Measurements from ENCODE around the gene DCAF15. TPM values are rescaled to one million over a fixed set of nuclear protein-coding genes. Genes with fewer than 3 reads are reported as not detected.
A peak's percentile ranks its signal among the peaks of the same experiment; 100 is the strongest.

DCAF15 gene
- total RNA-seq, 4 donors from 2014 or later = 5.3 to 20.8 (median 14.5) TPM

DNA sequence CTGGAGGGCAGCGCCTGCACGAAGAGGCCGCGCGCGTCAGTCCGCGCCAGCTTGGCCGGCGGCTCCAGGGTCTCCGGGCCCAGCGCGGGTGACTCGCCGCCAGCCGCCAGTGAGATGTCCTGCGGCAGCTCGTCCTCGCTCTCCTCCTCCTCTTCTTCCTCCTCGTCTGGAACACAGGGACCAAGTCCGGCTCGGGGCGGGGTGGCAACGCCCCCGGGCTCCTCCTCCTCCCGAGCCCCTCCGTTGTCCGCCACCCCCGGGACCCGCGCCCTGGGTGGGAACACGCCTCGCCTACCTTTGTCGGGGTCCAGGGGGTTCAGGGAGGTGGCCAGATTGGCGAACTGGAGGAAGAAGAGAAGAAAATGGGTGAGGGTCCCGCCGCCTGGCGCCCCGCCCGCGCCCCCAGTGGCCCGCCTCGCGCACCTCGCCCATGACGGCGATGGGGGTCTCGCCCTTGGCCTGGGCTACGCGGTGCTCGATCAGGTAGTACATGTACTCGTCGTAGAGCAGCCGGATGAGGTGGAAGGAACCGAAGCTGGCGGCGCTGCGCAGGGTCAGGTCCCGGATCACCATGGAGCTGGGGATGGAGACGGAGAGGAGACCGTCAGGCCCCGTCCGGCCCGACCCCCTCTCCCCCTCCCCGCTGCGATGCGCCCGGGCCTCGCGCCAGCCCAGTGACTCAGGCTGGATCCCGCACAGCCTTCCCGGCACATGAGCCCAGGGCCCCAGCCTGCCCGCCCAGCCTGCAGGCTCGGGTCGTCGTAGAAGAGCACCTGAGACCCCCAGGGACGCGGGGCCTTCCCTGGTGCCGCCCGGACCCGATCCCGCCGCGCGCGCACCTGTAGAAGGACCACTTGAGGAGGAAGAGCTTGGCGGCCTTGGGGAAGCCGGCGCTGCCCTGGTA lies 10.6 kb downstream of the DCAF15 start:
- peaks cover 0 to 20% (median 0%) of the 10 kb centered on the region in 3 donors for H3K4me1 ChIP-seq
- H3K36me3 ChIP-seq = peaks cover 0 to 98% of the 10 kb centered on the region in 2 donors
- ATAC-seq = peak; percentile 42
- H3K9me3 ChIP-seq = no peaks in the 10 kb centered on the region
- peak overlapping the region in 3 of 4 donors; percentile 13 to 66 (median 53) for H3K27ac ChIP-seq
- no peak for TF ChIP-seq EP300 (IDR thresholded peaks at IDR 0.05)
- no peak for TF ChIP-seq POLR2AphosphoS5 (IDR thresholded peaks at IDR 0.05)
- TF ChIP-seq, protein P1, sequence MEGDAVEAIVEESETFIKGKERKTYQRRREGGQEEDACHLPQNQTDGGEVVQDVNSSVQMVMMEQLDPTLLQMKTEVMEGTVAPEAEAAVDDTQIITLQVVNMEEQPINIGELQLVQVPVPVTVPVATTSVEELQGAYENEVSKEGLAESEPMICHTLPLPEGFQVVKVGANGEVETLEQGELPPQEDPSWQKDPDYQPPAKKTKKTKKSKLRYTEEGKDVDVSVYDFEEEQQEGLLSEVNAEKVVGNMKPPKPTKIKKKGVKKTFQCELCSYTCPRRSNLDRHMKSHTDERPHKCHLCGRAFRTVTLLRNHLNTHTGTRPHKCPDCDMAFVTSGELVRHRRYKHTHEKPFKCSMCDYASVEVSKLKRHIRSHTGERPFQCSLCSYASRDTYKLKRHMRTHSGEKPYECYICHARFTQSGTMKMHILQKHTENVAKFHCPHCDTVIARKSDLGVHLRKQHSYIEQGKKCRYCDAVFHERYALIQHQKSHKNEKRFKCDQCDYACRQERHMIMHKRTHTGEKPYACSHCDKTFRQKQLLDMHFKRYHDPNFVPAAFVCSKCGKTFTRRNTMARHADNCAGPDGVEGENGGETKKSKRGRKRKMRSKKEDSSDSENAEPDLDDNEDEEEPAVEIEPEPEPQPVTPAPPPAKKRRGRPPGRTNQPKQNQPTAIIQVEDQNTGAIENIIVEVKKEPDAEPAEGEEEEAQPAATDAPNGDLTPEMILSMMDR (IDR thresholded peaks at IDR 0.05) = no peak
- no peak for TF ChIP-seq POLR2A (IDR thresholded peaks at IDR 0.05)
- peak overlapping the region; percentile 17 to 48 for H3K4me3 ChIP-seq
- WGBS, 2 donors (ENCODE audit: low coverage in 1 of 2) = no CpG with 5 or more reads among the region's 89 CpGs
- H3K27me3 ChIP-seq = no peaks in the 10 kb centered on the region

DNA sequence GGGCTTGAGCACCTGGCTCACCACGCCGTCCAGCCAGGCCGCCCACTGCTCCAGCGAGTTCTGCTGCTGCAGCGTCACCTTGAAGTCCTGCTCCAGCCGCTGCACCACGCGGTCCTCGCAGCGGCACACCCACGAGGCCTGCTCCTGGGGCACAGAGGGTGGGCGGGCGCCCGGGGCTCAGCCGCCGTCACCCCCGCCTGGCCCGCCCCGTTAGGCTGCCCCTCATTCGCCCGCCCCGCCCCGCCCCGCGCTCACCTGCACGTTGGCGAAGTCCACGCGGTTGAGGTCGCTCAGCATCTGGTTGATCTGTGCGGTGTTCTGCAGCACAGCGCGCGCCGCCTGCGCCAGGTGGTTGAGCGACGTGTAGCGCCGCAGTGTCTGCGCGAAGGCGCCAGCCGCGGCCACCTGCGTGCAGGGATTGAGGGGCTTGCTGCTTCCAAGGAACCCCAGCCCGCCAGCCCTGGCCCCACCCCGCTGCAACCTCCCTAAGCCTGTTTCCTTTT lies 11.3 kb downstream of the DCAF15 start:
- TF ChIP-seq POLR2A (IDR thresholded peaks at IDR 0.05) = no peak
- TF ChIP-seq, protein P1 (IDR thresholded peaks at IDR 0.05) = no peak
- no peak for TF ChIP-seq POLR2AphosphoS5 (IDR thresholded peaks at IDR 0.05)
- TF ChIP-seq EP300 (IDR thresholded peaks at IDR 0.05) = no peak
- H3K27me3 ChIP-seq = no peaks in the 10 kb centered on the region
- peak overlapping the region in 1 of 2 donors; percentile 48 for H3K4me3 ChIP-seq
- peaks cover 0 to 20% (median 0%) of the 10 kb centered on the region in 3 donors for H3K4me1 ChIP-seq
- peak overlapping the region in 2 of 4 donors; percentile 53 to 66 for H3K27ac ChIP-seq
- 93 to 98% methylated on average over 3 to 8 of the region's 48 CpGs for WGBS, 2 donors (ENCODE audit: low coverage in 1 of 2)
- H3K9me3 ChIP-seq = no peaks in the 10 kb centered on the region
- peak; percentile 3 for ATAC-seq
- H3K36me3 ChIP-seq = peaks cover 0 to 98% of the 10 kb centered on the region in 2 donors

DNA sequence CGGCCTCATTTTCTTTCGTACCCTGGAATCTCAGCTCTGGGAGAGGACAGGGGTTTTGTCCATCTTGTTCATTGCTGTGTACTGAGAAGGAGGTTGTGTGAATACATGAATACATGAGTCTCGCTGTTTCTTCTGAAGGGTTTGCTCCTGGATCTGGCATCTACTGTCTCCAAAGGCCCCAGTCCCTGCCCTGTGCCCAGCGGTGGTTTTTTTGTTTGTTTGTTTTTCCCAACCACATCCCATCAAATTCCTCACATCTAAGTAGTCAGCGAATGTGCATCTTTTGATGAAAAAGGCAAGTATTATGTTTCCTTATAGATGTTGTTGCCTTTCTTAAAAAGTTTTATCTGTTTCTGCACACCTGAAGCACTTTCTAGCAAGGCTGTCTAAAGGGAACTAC lies 12.5 kb downstream of the DCAF15 start:
- no peaks in the 10 kb centered on the region for H3K9me3 ChIP-seq
- TF ChIP-seq, protein P1 (IDR thresholded peaks at IDR 0.05) = no peak
- TF ChIP-seq EP300 (IDR thresholded peaks at IDR 0.05) (no peak), POLR2AphosphoS5 (IDR thresholded peaks at IDR 0.05) (no peak), POLR2A (IDR thresholded peaks at IDR 0.05) (no peak)
- WGBS, 2 donors (ENCODE audit: low coverage in 1 of 2) = 81 to 91% methylated on average over 5 of the region's 5 CpGs
- no peak overlapping the region for H3K4me3 ChIP-seq
- peaks cover 0 to 20% (median 0%) of the 10 kb centered on the region in 3 donors for H3K4me1 ChIP-seq
- H3K36me3 ChIP-seq = peaks cover 0 to 98% of the 10 kb centered on the region in 2 donors
- ATAC-seq = no peak
- H3K27me3 ChIP-seq = no peaks in the 10 kb centered on the region
- H3K27ac ChIP-seq = no peak overlapping the region

- Histone ChIP-seq H3K4me3 (no peak overlapping the region), H3K27me3 (no peaks in the 10 kb centered on the region), H3K36me3 (peaks cover 0 to 97% of the 10 kb centered on the region in 2 donors), H3K4me1 (peaks cover 0 to 20% (median 0%) of the 10 kb centered on the region in 3 donors), H3K27ac (no peak overlapping the region), H3K9me3 (no peaks in the 10 kb centered on the region)
- ATAC-seq = no peak
- WGBS, 2 donors (ENCODE audit: low coverage in 1 of 2) = 100% methylated on average over 1 of the region's 24 CpGs; no CpG with 5 or more reads in 1 of the 2 donors
- no peak for TF ChIP-seq POLR2A (IDR thresholded peaks at IDR 0.05)
- no peak for TF ChIP-seq POLR2AphosphoS5 (IDR thresholded peaks at IDR 0.05)
- TF ChIP-seq, protein P1 (IDR thresholded peaks at IDR 0.05) = no peak
- TF ChIP-seq EP300 (IDR thresholded peaks at IDR 0.05) = no peak
Observed at GRCh38 chr19:13965377-13965896, 13.1 kb downstream of the DCAF15 start.

All from gastroesophageal sphincter (tissue), 4 donors.